ENCODE measurements around the gene PRDM7. TPM values are rescaled to one million over a fixed set of nuclear protein-coding genes. Genes with fewer than 3 reads are reported as not detected.

PRDM7 gene
- total and polyA plus RNA-seq, 5 donors from 2014 or later, result not detected

- DNase-seq (no peak), ATAC-seq (ENCODE audit: low read depth in 2 of 2) (no peak)
- no peaks in the 10 kb centered on the region for H3K27me3 ChIP-seq (ENCODE audit: control insufficient read depth, insufficient read depth, low read length)
- Mint-ChIP-seq H3K27ac (no peak overlapping the region), H3K4me1 (peaks cover 2 to 12% (median 7%) of the 10 kb centered on the region in 4 donors), H3K9me3 (peaks cover 0 to 6% (median 0%) of the 10 kb centered on the region in 7 donors), H3K4me3 (peak overlapping the region in 2 of 4 donors; percentile 21 to 67), H3K27me3 (peaks cover 35% of the 10 kb centered on the region), H3K36me3 (no peaks in the 10 kb centered on the region)
- H3K27ac ChIP-seq (ENCODE audit: insufficient read depth, low read length, poor library complexity, severe bottlenecking), result no peak overlapping the region
- H3K4me1 ChIP-seq (ENCODE audit: control insufficient read depth, insufficient read depth, low read length, poor library complexity, severe bottlenecking), result peaks cover 5% of the 10 kb centered on the region
- H3K36me3 ChIP-seq (ENCODE audit: control insufficient read depth, insufficient read depth, low read length), result no peaks in the 10 kb centered on the region
- no peaks in the 10 kb centered on the region for H3K9me3 ChIP-seq (ENCODE audit: control insufficient read depth in 2 of 2, low read length in 2 of 2)
- H3K4me3 ChIP-seq (ENCODE audit: low read depth, low read length), result no peak overlapping the region
Measured at GRCh38 chr16:90084215-90084950, 7.3 kb upstream of the PRDM7 start.

GRCh38 chr16:90083139-90083538, 6.0 kb upstream of the PRDM7 start:
- peaks cover 6% of the 10 kb centered on the region for H3K4me1 ChIP-seq (ENCODE audit: control insufficient read depth, insufficient read depth, low read length, poor library complexity, severe bottlenecking)
- peaks cover 29% of the 10 kb centered on the region for H3K27me3 Mint-ChIP-seq
- peak overlapping the region in 1 of 3 donors; percentile 13 for H3K27ac Mint-ChIP-seq
- no peak overlapping the region for H3K4me3 ChIP-seq (ENCODE audit: low read depth, low read length)
- no peaks in the 10 kb centered on the region for H3K9me3 ChIP-seq (ENCODE audit: control insufficient read depth in 2 of 2, low read length in 2 of 2)
- peaks cover 0 to 6% (median 0%) of the 10 kb centered on the region in 7 donors for H3K9me3 Mint-ChIP-seq
- H3K4me1 Mint-ChIP-seq, result peaks cover 2 to 17% (median 7%) of the 10 kb centered on the region in 4 donors
- H3K27ac ChIP-seq (ENCODE audit: insufficient read depth, low read length, poor library complexity, severe bottlenecking), result no peak overlapping the region
- H3K36me3 ChIP-seq (ENCODE audit: control insufficient read depth, insufficient read depth, low read length), result no peaks in the 10 kb centered on the region
- DNase-seq (no peak), ATAC-seq (ENCODE audit: low read depth in 2 of 2) (no peak)
- no peaks in the 10 kb centered on the region for H3K36me3 Mint-ChIP-seq
- no peaks in the 10 kb centered on the region for H3K27me3 ChIP-seq (ENCODE audit: control insufficient read depth, insufficient read depth, low read length)
- H3K4me3 Mint-ChIP-seq, result peak overlapping the region; percentile 92 to 98 (median 94)

DNA sequence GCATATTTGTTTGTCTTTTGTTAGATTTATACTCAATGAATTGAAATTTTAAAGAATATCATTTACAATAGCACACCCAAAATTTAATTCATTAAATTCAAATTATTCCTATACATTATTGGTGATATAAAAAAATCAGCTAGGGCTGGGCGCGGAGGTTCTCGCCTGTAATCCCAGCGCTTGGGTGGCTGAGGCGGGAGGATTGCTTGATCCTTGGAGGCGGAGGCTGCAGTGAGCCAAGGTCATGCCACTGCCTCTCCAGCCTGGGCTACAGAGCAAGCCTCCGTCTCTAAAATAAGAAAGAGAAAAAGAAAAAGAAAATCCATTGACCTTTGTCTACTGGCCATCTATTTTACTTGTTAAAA, 4.5 kb upstream of the PRDM7 start:
- no peaks in the 10 kb centered on the region for H3K27me3 ChIP-seq (ENCODE audit: control insufficient read depth, insufficient read depth, low read length)
- Mint-ChIP-seq H3K9me3 (peaks cover 0 to 6% (median 0%) of the 10 kb centered on the region in 7 donors), H3K27me3 (peaks cover 31% of the 10 kb centered on the region), H3K4me3 (peak overlapping the region; percentile 92 to 98 (median 94)), H3K4me1 (peaks cover 6 to 32% (median 12%) of the 10 kb centered on the region in 4 donors), H3K36me3 (no peaks in the 10 kb centered on the region), H3K27ac (peak overlapping the region; percentile 39 to 92 (median 91))
- peak overlapping the region; percentile 62 for H3K4me3 ChIP-seq (ENCODE audit: low read depth, low read length)
- peaks cover 21% of the 10 kb centered on the region for H3K4me1 ChIP-seq (ENCODE audit: control insufficient read depth, insufficient read depth, low read length, poor library complexity, severe bottlenecking)
- no peaks in the 10 kb centered on the region for H3K9me3 ChIP-seq (ENCODE audit: control insufficient read depth in 2 of 2, low read length in 2 of 2)
- ATAC-seq (ENCODE audit: low read depth in 2 of 2), result no peak
- DNase-seq, result no peak
- H3K36me3 ChIP-seq (ENCODE audit: control insufficient read depth, insufficient read depth, low read length), result no peaks in the 10 kb centered on the region
- no peak overlapping the region for H3K27ac ChIP-seq (ENCODE audit: insufficient read depth, low read length, poor library complexity, severe bottlenecking)

- peaks cover 21% of the 10 kb centered on the region for H3K4me1 ChIP-seq (ENCODE audit: control insufficient read depth, insufficient read depth, low read length, poor library complexity, severe bottlenecking)
- no peak for ATAC-seq (ENCODE audit: low read depth in 2 of 2)
- peaks cover 0 to 1% (median 0%) of the 10 kb centered on the region in 7 donors for H3K9me3 Mint-ChIP-seq
- H3K9me3 ChIP-seq (ENCODE audit: control insufficient read depth in 2 of 2, low read length in 2 of 2), result no peaks in the 10 kb centered on the region
- peaks cover 6 to 37% (median 14%) of the 10 kb centered on the region in 4 donors for H3K4me1 Mint-ChIP-seq
- no peaks in the 10 kb centered on the region for H3K36me3 Mint-ChIP-seq
- no peaks in the 10 kb centered on the region for H3K27me3 ChIP-seq (ENCODE audit: control insufficient read depth, insufficient read depth, low read length)
- H3K36me3 ChIP-seq (ENCODE audit: control insufficient read depth, insufficient read depth, low read length), result no peaks in the 10 kb centered on the region
- H3K27me3 Mint-ChIP-seq, result peaks cover 27% of the 10 kb centered on the region
- no peak overlapping the region for H3K27ac ChIP-seq (ENCODE audit: insufficient read depth, low read length, poor library complexity, severe bottlenecking)
- no peak overlapping the region for H3K4me3 ChIP-seq (ENCODE audit: low read depth, low read length)
- H3K4me3 Mint-ChIP-seq, result peak overlapping the region in 1 of 4 donors; percentile 97
- DNase-seq, result no peak
- no peak overlapping the region for H3K27ac Mint-ChIP-seq
Measured at GRCh38 chr16:90078579-90078895, 1.4 kb upstream of the PRDM7 start.

GRCh38 chr16:90077757-90078578, 837 bp upstream of the PRDM7 start:
- no peaks in the 10 kb centered on the region for H3K36me3 Mint-ChIP-seq
- Histone ChIP-seq H3K9me3 (ENCODE audit: control insufficient read depth in 2 of 2, low read length in 2 of 2) (no peaks in the 10 kb centered on the region), H3K27ac (ENCODE audit: insufficient read depth, low read length, poor library complexity, severe bottlenecking) (no peak overlapping the region), H3K27me3 (ENCODE audit: control insufficient read depth, insufficient read depth, low read length) (no peaks in the 10 kb centered on the region), H3K4me1 (ENCODE audit: control insufficient read depth, insufficient read depth, low read length, poor library complexity, severe bottlenecking) (peaks cover 21% of the 10 kb centered on the region), H3K36me3 (ENCODE audit: control insufficient read depth, insufficient read depth, low read length) (no peaks in the 10 kb centered on the region), H3K4me3 (ENCODE audit: low read depth, low read length) (peak overlapping the region; percentile 70)
- peaks cover 25% of the 10 kb centered on the region for H3K27me3 Mint-ChIP-seq
- H3K4me1 Mint-ChIP-seq, result peaks cover 6 to 36% (median 13%) of the 10 kb centered on the region in 4 donors
- H3K4me3 Mint-ChIP-seq, result peak overlapping the region; percentile 75 to 97 (median 86)
- peak in 2 of 3 donors; percentile 55 to 80 for DNase-seq
- H3K9me3 Mint-ChIP-seq, result peaks cover 0 to 1% (median 0%) of the 10 kb centered on the region in 7 donors
- H3K27ac Mint-ChIP-seq, result peak overlapping the region; percentile 0 to 84 (median 81)
- peak; percentile 72 to 73 for ATAC-seq (ENCODE audit: low read depth in 2 of 2)

GRCh38 chr16:90072442-90073105, 4.6 kb downstream of the PRDM7 start:
- ATAC-seq (ENCODE audit: low read depth in 2 of 2), result no peak
- H3K27me3 Mint-ChIP-seq, result peaks cover 39% of the 10 kb centered on the region

DNA sequence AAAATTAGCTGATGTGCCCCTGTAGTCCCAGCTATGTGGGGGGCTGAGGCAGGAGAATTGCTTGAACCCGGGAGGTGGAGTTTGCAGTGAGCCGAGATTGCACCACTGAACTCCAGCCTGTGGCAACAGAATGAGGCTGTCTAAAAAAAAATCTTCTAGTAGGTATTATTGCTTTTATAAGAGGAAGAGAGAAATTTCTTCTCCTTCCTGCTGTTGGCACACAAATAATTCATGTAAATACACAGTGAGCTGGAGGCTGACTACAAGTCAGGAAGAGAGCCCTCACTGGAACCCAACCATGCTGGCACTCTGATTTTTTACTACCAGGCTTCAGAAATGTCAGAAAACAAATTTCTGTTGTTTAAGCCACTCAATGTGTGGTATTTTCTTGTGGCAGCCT, 6.7 kb downstream of the PRDM7 start:
- no peaks in the 10 kb centered on the region for H3K36me3 Mint-ChIP-seq
- H3K4me3 Mint-ChIP-seq, result no peak overlapping the region
- Histone ChIP-seq H3K27ac (ENCODE audit: insufficient read depth, low read length, poor library complexity, severe bottlenecking) (no peak overlapping the region), H3K4me3 (ENCODE audit: low read depth, low read length) (no peak overlapping the region), H3K36me3 (ENCODE audit: control insufficient read depth, insufficient read depth, low read length) (no peaks in the 10 kb centered on the region), H3K9me3 (ENCODE audit: control insufficient read depth in 2 of 2, low read length in 2 of 2) (no peaks in the 10 kb centered on the region), H3K4me1 (ENCODE audit: control insufficient read depth, insufficient read depth, low read length, poor library complexity, severe bottlenecking) (no peaks in the 10 kb centered on the region), H3K27me3 (ENCODE audit: control insufficient read depth, insufficient read depth, low read length) (no peaks in the 10 kb centered on the region)
- H3K4me1 Mint-ChIP-seq, result peaks cover 4 to 12% (median 9%) of the 10 kb centered on the region in 4 donors
- peaks cover 41% of the 10 kb centered on the region for H3K27me3 Mint-ChIP-seq
- H3K27ac Mint-ChIP-seq, result no peak overlapping the region
- H3K9me3 Mint-ChIP-seq, result no peaks in the 10 kb centered on the region
- DNase-seq (no peak), ATAC-seq (ENCODE audit: low read depth in 2 of 2) (no peak)

More at GRCh38 chr16:90072442-90073105, 4.6 kb downstream of the PRDM7 start:
- Histone ChIP-seq H3K9me3 (ENCODE audit: control insufficient read depth in 2 of 2, low read length in 2 of 2) (no peaks in the 10 kb centered on the region), H3K4me1 (ENCODE audit: control insufficient read depth, insufficient read depth, low read length, poor library complexity, severe bottlenecking) (peaks cover 9% of the 10 kb centered on the region), H3K27me3 (ENCODE audit: control insufficient read depth, insufficient read depth, low read length) (no peaks in the 10 kb centered on the region), H3K4me3 (ENCODE audit: low read depth, low read length) (no peak overlapping the region), H3K36me3 (ENCODE audit: control insufficient read depth, insufficient read depth, low read length) (no peaks in the 10 kb centered on the region), H3K27ac (ENCODE audit: insufficient read depth, low read length, poor library complexity, severe bottlenecking) (no peak overlapping the region)
- Mint-ChIP-seq H3K4me1 (peaks cover 6 to 26% (median 16%) of the 10 kb centered on the region in 4 donors), H3K9me3 (peaks cover 0 to 1% (median 0%) of the 10 kb centered on the region in 7 donors), H3K36me3 (no peaks in the 10 kb centered on the region), H3K4me3 (no peak overlapping the region), H3K27ac (no peak overlapping the region)
- no peak for DNase-seq
